Activated CD4-positive, alpha-beta T cell treated with anti-CD3 and anti-CD28 coated beads, Interleukin-2, amount 50 U/mL, for 48 hours (primary cell): ENCODE results near the gene JAG2.
"Not testable (repeated sequence)": the region's sequence is repeated elsewhere in the genome, so short reads cannot be mapped to it uniquely, and the experiment has no call there.

Experiments used
- DNase-seq, 2 experiments: peaks; one replicate each; pipeline ENCODE4 v3.0.0-alpha.2; 2020

Gene JAG2

GRCh38 chr14:105137481-105138020 is 31.0 kb downstream of the JAG2 start:
- DNase-seq, result no peak

DNA sequence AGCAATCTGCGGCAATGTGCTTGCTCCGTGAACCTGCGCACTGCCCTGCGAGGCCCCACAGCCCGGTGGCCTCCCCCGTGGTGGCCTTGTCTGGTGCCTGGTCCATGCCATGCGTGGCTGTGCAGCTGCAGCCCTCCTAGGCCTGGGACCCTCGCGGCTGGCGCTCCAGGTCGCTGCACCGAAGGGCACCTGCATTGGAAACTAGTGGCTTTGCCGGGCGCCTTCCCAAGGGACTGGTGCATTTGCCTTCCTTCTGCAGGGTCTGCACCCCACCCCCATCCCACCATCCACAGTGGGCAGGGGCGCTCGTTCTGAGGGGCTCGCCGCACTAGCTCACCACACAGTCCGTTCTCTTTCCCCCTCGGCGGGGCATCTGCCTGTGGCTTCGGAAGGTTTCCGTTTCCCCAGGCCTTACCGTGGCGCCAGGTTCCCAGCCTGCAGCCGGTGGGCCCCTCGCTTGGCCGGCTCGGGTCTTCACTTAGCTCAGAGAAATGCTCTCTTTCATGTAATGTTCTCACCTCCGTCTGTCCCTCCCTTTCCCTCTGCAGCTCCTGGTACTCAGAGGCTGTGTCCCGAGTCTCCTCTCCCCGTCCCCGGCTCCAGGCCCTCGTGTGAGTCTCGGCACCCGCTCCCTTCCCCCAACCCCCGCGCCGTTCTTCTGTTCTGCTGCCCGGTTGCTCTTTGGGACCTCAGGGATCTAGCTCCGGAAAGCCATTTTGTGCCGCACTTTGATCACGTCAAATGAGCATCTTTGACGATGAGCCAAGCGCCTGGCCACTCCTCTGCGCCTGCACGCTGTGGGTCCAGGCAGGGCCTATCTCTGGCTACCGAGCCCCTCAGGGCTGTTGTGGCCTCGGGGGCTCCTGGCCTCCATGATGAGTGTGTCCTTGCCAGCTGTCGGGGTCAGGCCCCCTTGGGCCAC is 31.9 kb downstream of the JAG2 start:
- no peak for DNase-seq

GRCh38 chr14:105135700-105136395 is 32.7 kb downstream of the JAG2 start:
- DNase-seq, result no peak

DNA sequence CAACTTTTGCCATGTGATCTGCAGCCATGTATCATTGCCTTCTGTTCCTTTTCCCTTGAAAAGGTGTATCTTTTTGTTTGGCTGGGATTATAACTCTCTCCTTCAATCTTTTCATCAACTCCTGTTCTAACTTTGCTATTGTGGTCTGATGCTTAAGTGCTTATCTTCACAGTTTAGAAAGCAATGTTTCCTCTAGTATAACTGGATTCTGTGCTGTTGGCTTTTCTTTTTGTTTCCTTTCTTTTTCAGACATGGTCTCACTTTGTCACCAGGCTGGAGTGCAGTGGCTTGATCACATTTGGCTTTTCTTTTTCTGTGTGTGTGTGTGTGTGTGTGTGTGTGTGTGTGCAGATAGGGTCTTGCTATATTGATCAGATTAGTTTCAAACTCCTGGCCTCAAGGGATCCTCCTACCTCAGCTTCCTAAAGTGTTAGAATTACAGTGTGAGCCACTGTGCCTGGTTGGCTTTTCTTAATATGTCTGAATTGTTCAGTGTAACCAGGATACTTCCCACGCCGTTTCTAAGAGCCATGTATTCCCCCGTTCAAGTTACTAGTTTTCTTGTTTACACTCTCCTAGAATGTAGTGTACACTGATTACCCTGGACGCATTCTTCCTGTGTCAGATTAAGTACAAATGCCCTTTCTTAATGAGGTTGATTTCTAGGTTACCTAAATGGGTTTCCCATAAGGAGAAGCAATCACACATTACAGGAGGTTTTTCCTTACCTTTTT is 35.5 kb downstream of the JAG2 start:
- no peak for DNase-seq

DNA sequence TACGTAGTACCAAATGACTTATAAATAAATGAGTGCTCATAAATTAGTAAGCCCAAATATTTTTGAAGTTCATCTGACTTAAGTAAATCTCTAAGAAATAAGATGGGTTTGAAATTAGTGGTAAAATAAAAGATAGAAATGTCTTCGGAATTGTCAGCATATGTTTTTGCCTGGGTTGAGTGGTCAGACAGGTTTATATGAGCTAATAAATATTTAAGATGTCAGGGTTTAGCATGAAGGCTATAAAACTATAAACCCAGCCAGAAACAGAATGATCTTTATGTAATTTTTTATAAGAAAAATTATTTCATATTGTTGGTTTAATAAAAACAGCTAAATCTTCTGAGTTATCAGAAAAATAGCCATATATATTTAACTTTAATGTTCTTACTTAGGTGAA is 37.3 kb downstream of the JAG2 start:
- no peak for DNase-seq

GRCh38 chr14:105128059-105128458 is 40.5 kb downstream of the JAG2 start:
- no peak for DNase-seq

GRCh38 chr14:105126981-105127329 is 41.6 kb downstream of the JAG2 start:
- DNase-seq, result no peak

DNA sequence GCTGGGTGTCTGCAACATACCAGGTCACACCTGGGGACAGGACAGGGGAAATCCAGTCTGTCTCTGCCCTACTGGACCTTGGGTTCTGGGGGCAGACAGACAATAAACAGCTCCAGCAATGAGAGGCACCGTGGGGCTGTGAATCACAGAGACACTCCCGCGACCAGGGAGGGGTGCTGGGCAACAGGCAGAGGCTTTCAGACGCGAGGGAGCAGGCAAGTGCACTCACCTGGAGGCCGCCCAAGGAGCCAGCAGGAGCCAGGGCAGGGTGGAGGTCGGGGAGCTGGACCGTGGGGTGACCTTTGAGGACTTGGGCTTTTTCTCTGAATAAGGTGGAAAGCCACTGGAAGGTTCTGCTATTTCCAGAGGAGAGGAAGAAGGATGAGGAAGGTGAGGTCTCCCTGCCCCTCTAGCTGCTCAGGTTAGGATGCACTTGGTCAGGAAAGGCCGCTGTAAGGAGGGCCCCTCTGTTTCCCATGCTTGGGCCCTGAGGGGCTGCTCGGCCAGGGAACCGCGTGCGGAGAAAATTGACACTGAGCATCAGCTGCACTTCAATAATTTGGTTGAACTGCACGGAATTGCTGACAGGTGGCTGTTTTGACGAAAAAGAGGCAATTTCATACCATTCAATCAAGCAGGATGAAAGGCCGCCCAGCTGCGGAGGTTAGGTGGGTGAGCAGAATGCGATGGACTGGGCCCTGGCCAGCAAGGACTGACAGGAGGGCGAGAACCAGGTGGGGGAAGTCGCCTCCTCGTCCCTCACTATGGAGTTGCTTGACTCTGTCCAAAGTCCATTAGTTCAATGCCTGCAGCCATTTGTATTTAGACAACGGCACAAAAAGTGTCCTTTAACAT is 42.2 kb downstream of the JAG2 start:
- DNase-seq, result no peak

GRCh38 chr14:105124823-105125222 is 43.8 kb downstream of the JAG2 start:
- DNase-seq, result no peak

- DNase-seq, result no peak
Observed at GRCh38 chr14:105123981-105124765, 44.4 kb downstream of the JAG2 start.

DNA sequence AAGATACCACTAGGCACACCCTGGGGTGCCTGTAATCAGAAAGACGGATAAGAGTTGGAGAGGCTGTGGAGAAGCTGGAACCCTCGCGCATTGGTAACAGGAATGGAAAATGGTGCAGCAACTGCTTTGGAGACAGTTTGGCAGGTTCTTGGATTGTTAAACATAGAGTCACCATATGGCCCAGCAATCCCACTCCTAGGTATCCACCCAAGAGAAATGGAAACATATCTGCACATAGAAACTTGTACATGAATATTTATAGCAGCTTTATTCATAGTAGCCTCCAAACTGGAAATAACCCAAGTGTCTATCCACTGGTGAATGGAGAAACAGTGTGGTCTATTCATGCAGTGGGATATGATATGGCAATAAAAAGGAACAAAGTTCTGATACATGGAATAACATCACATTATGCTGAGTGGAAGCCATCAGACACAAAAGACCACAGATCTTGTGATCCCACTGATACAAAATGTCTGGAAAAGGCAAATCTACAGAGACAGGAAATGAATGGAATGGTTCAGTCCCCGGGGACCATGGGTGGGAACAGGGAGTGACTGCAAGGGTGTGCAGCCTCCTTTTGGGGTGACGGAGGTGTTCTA is 45.4 kb downstream of the JAG2 start:
- DNase-seq, result no peak

GRCh38 chr14:105120056-105120455 is 48.5 kb downstream of the JAG2 start:
- no peak for DNase-seq

- DNase-seq, result no peak
Observed at GRCh38 chr14:105119408-105120025, 49.1 kb downstream of the JAG2 start.

DNA sequence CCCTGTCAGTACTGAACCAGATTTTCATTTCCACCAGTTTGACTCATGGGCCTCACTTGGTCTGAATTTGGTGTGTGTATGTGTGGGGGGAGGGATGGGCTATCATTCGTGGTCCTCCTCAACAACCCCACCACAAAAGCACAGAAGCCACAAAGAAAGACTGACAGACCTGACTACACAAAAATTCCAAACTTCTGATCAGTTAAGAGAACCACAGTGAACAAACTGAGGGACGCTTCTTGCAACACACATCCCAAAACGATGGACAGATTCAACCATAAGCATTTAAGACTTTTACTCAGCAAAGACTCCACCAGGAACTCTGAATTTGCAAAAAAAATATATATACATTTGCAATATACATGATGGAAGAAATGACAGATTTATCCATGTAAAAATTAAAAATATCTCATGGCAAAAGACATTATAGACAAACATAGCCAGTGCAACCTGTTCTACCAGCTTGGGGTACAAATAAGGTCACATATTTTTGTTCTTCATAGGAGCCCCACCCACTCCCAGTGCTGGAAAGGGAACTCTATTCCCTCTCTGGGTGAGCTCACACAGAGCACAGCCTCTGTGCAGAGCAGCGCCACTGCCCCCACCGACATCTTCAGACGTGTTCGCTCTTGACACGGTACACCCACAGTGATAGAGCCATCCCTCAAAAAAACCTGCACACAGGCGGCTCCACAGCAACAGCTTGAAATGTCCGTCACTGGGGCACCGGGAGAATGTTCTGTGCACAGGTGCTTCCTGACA is 49.7 kb downstream of the JAG2 start:
- DNase-seq, result no peak

DNA sequence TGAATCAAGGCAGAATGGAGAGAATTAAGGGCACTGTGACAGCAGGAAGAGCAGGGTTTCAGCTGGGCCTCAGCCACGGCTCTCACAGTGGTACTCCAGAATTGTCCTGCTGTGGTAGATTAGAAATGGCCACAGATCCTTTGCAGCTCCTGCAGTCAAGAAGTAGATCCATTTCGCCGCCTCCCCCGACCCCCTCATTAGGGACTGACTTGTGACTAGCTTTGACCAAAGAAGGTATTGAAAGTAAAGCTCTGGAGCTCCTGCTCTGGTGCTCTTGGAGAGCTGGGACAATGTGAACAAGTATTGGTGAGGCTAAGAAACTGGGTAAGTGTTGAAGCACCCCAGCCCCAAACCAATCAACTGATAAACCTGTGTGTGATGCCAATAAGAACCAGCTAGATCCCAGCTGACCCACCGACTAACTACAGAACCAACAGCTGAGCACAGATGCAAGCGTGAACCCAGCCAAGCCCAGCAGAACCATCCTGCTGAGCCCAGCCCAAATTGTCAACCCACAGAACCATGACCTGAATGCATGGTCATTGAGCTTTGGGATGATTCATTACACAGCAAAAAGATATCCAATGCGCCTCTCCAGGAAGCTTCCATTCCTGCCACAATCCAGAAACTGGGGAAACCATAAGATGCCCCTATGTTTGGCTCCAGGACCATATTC is 50.7 kb downstream of the JAG2 start:
- DNase-seq, result no peak

- DNase-seq, result no peak
Observed at GRCh38 chr14:105117257-105117646, 51.3 kb downstream of the JAG2 start.

DNA sequence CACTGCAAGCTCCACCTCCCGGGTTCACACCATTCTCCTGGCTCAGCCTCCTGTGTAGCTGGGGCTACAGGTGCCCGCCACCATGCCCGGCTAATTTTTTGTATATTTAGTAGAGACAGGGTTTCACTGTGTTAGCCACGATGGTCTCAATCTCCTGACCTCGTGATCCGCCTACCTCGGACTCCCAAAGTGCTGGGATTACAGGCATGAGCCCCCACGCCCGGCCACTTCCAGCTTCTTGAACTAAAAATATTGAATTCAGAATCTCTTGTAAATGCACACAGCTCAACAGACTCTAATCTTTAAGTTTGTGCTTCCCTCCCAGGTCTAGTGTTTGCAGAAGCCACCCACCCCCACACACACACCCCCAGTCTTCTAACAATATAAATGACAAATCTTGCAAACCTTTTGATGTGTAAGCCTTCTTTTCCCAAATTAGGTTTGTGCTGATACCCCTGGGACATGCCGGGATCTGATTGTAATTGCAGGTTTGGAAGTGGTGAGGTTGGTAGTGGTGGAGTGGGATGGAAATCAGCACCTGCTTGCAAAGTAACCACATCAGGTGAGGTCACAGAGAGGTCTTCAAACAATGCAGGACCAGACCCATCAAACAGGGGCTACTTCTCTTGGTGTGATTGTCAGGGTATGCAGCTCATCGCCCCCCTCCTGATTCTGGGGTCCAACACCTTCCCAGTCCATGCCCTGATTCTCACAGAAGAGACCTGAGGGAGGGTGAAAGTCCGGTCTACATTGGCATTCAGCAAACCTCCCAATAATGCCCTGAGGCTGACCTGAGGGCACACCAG is 51.9 kb downstream of the JAG2 start:
- DNase-seq, result no peak

DNA sequence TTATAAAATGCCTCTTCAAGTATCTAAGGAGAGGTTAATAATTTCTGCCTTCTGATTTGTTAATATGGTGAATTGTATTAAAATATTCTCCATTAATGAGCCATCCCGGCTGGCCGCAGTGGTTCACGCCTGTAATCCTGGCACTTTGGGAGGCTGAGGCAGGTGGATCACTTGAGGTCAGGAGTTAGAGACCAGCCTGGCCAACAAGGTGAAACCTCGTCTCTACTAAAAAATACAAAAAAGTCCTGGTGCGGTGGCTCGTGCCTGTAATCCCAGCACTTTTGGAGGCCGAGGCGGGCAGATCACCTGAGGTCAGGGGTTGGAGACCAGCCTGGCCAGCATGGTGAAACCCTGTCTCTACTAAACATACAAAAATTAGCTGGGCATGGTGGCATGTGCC is 59.3 kb downstream of the JAG2 start:
- DNase-seq, result not testable (repeated sequence)
